H9 (cell line): ENCODE measurements around the gene GK2. TPM values are rescaled to one million over a fixed set of nuclear protein-coding genes. Genes with fewer than 3 reads are reported as not detected.

Experiments used
- DNase-seq: peaks from one replicate; pipeline ENCODE4 v3.0.0-alpha.2; 2017
- H2AFZ ChIP-seq: one replicate; pipeline ENCODE4 v1.6.1; 2013; ENCODE audit warnings: mild to moderate bottlenecking, low read length, control low read depth, moderate library complexity
- H2AK5ac ChIP-seq: 2 replicates; pipeline ENCODE4 v1.6.1; 2013; ENCODE audit warnings: low read length, control low read depth, mixed read lengths; ENCODE audit not compliant: insufficient read length
- H2BK120ac ChIP-seq: one replicate; pipeline ENCODE4 v1.6.1; 2013; ENCODE audit warnings: low read depth, mild to moderate bottlenecking, low read length, control low read depth, inconsistent platforms; ENCODE audit not compliant: poor library complexity, severe bottlenecking
- H2BK12ac ChIP-seq: 2 replicates; pipeline ENCODE4 v1.6.1; 2013; ENCODE audit warnings: low read length, control low read depth, mixed read lengths, low read depth; ENCODE audit not compliant: insufficient read length
- H2BK15ac ChIP-seq: 2 replicates; pipeline ENCODE4 v1.6.1; 2013; ENCODE audit warnings: low read depth, low read length, control low read depth
- H2BK20ac ChIP-seq: one replicate; pipeline ENCODE4 v1.6.1; 2013; ENCODE audit warnings: low read depth, mild to moderate bottlenecking, low read length, control low read depth, inconsistent platforms; ENCODE audit not compliant: poor library complexity, severe bottlenecking
- H2BK5ac ChIP-seq: 2 replicates; pipeline ENCODE4 v1.6.1; 2013; ENCODE audit warnings: low read length, control low read depth, mixed read lengths; ENCODE audit not compliant: insufficient read length
- H3K14ac ChIP-seq: 2 replicates; pipeline ENCODE4 v1.6.1; 2013; ENCODE audit warnings: low read length, control low read depth; ENCODE audit not compliant: insufficient read depth
- H3K18ac ChIP-seq: 2 replicates; pipeline ENCODE4 v1.6.1; 2013; ENCODE audit warnings: low read depth, mild to moderate bottlenecking, mixed read lengths, low read length, control low read depth; ENCODE audit not compliant: insufficient read length
- H3K23ac ChIP-seq: 2 replicates; pipeline ENCODE4 v1.6.1; 2013; ENCODE audit warnings: low read length, control low read depth, mixed read lengths, low read depth; ENCODE audit not compliant: insufficient read length
- H3K23me2 ChIP-seq: 2 replicates; pipeline ENCODE4 v1.6.1; 2013; ENCODE audit warnings: low read depth, mild to moderate bottlenecking, mixed read lengths, low read length, control low read depth; ENCODE audit not compliant: insufficient read length, poor library complexity, severe bottlenecking
- H3K27ac ChIP-seq: 2 replicates; pipeline ENCODE4 v1.5.1; 2013; ENCODE audit warnings: low read length, control low read depth, mixed read lengths, low read depth; ENCODE audit not compliant: insufficient read length
- H3K27me3 ChIP-seq: 2 replicates; pipeline ENCODE4 v1.6.1; 2013; ENCODE audit warnings: low read length, control low read depth, inconsistent platforms; ENCODE audit not compliant: insufficient read depth
- H3K4ac ChIP-seq: 2 replicates; pipeline ENCODE4 v1.6.1; 2013; ENCODE audit warnings: low read depth, mild to moderate bottlenecking, control low read depth, inconsistent platforms, low read length, moderate library complexity
- H3K4me1 ChIP-seq: 2 replicates; pipeline ENCODE4 v1.6.1; 2013; ENCODE audit warnings: low read length, control low read depth, inconsistent platforms; ENCODE audit not compliant: insufficient read depth
- H3K4me2 ChIP-seq: 2 replicates; pipeline ENCODE4 v1.6.1; 2013; ENCODE audit warnings: low read length, control low read depth, mixed read lengths; ENCODE audit not compliant: insufficient read length, insufficient read depth
- H3K56ac ChIP-seq: 2 replicates; pipeline ENCODE4 v1.6.1; 2013; ENCODE audit warnings: low read depth, mild to moderate bottlenecking, mixed read lengths, low read length, control low read depth; ENCODE audit not compliant: insufficient read length
- H3K79me1 ChIP-seq: 2 replicates; pipeline ENCODE4 v1.6.1; 2013; ENCODE audit warnings: low read depth, mild to moderate bottlenecking, moderate library complexity, low read length, control low read depth, inconsistent platforms; ENCODE audit not compliant: insufficient read depth, poor library complexity, severe bottlenecking
- H3K79me2 ChIP-seq: 2 replicates; pipeline ENCODE4 v1.6.1; 2013; ENCODE audit warnings: low read length, control low read depth, inconsistent platforms; ENCODE audit not compliant: insufficient read depth
- H3K9ac ChIP-seq: 2 replicates; pipeline ENCODE4 v1.6.1; 2013; ENCODE audit warnings: low read length, control low read depth, mixed read lengths; ENCODE audit not compliant: insufficient read length; ENCODE audit errors: extremely low read depth
- H3K9me3 ChIP-seq: one replicate; pipeline ENCODE4 v1.6.1; 2013; ENCODE audit warnings: low read depth, low read length, inconsistent platforms; ENCODE audit not compliant: control insufficient read depth
- H3T11ph ChIP-seq: one replicate; pipeline ENCODE4 v1.6.1; 2013; ENCODE audit warnings: mild to moderate bottlenecking, low read length, control low read depth, inconsistent platforms
- H4K20me1 ChIP-seq: one replicate; pipeline ENCODE4 v1.6.1; 2013; ENCODE audit not compliant: control insufficient read depth, insufficient read length, insufficient read depth
- H4K5ac ChIP-seq: 2 replicates; pipeline ENCODE4 v1.6.1; 2013; ENCODE audit warnings: low read depth, mild to moderate bottlenecking, mixed read lengths, low read length, control low read depth; ENCODE audit not compliant: insufficient read length
- H4K8ac ChIP-seq: replicated peaks from 2 replicates; pipeline ENCODE4 v1.6.1; 2013; ENCODE audit warnings: low read length, control low read depth, mixed read lengths, low read depth; ENCODE audit not compliant: insufficient read length
- H4K91ac ChIP-seq: 2 replicates; pipeline ENCODE4 v1.6.1; 2013; ENCODE audit warnings: low read depth, mild to moderate bottlenecking, moderate library complexity, mixed read lengths, low read length, control low read depth; ENCODE audit not compliant: insufficient read length
- H3K27ac Mint-ChIP-seq, 3 experiments: 2 replicates in 2 of 3; 3 replicates in 1 of 3; pipeline ENCODE4 v1.8.0; 2020 to 2021; ENCODE audit warnings: mixed read lengths in 3 of 3, mild to moderate bottlenecking in 1 of 3, moderate library complexity in 1 of 3
- H3K27me3 Mint-ChIP-seq: 2 replicates; pipeline ENCODE4 v1.8.0; 2021; ENCODE audit warnings: low read depth, mild to moderate bottlenecking, moderate library complexity, mixed read lengths
- H3K36me3 Mint-ChIP-seq, 3 experiments: 2 replicates in 2 of 3; 3 replicates in 1 of 3; pipeline ENCODE4 v1.8.0; 2020 to 2021; ENCODE audit warnings: low read depth in 3 of 3, mixed read lengths in 3 of 3; ENCODE audit not compliant: insufficient read depth in 1 of 3
- H3K4me1 Mint-ChIP-seq, 2 experiments: 2 replicates each; pipeline ENCODE4 v1.8.0; 2020; ENCODE audit warnings: mixed read lengths in 2 of 2
- H3K4me3 Mint-ChIP-seq, 2 experiments: 2 replicates in 1 of 2; 3 replicates in 1 of 2; pipeline ENCODE4 v1.8.0; 2020 to 2021; ENCODE audit warnings: mild to moderate bottlenecking in 2 of 2, mixed read lengths in 2 of 2, moderate library complexity in 1 of 2
- H3K9me3 Mint-ChIP-seq, 2 experiments: 2 replicates in 1 of 2; 3 replicates in 1 of 2; pipeline ENCODE4 v1.8.0; 2020; ENCODE audit warnings: mild to moderate bottlenecking in 2 of 2, mixed read lengths in 2 of 2, moderate library complexity in 1 of 2
- total RNA-seq: library from RNA; stranded (reverse); gene quantifications from 2 replicates; pipeline ENCODE4 v1.2.1, GENCODE V29; 2021
- TF ChIP-seq, protein P1 (sequence below): fragments of 200-600 bp; sonication (generic); conservative IDR thresholded peaks from 3 replicates; pipeline ENCODE4 v1.8.0; 2021; ENCODE audit warnings: antibody characterized with exemption, mild to moderate bottlenecking

Gene GK2
- total RNA-seq, 1 experiment from 2014 or later: not detected

DNA sequence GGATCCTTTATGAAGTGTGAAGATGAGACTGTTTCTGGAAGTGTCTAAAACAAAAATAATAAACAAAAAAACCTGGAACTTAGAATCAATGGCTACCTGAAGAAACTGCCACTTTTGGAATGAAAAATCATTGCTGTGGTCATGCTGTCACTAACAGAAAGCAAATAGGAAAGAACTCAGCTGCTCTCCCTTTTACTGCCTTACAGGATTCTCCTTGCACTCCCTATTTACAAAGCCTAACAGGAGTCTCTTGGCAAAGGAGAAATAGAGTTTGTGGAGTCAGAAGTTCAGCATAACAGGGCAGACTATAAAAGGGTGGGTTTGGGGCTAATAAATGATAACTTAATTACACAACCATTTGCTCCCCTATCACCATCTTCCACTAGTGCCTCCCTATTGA is 19.0 kb upstream of the GK2 start:
- H4K8ac ChIP-seq: no peak overlapping the region
- TF ChIP-seq, protein P1, sequence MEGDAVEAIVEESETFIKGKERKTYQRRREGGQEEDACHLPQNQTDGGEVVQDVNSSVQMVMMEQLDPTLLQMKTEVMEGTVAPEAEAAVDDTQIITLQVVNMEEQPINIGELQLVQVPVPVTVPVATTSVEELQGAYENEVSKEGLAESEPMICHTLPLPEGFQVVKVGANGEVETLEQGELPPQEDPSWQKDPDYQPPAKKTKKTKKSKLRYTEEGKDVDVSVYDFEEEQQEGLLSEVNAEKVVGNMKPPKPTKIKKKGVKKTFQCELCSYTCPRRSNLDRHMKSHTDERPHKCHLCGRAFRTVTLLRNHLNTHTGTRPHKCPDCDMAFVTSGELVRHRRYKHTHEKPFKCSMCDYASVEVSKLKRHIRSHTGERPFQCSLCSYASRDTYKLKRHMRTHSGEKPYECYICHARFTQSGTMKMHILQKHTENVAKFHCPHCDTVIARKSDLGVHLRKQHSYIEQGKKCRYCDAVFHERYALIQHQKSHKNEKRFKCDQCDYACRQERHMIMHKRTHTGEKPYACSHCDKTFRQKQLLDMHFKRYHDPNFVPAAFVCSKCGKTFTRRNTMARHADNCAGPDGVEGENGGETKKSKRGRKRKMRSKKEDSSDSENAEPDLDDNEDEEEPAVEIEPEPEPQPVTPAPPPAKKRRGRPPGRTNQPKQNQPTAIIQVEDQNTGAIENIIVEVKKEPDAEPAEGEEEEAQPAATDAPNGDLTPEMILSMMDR: no peak
- peak overlapping the region in 2 of 3 experiments; percentile 50 to 61; a peak in 1 of 7 replicates for H3K27ac Mint-ChIP-seq

More for the DNA sequence above, 19.0 kb upstream of the GK2 start:
- H3K18ac ChIP-seq: no peak overlapping the region
- no peak overlapping the region for H3T11ph ChIP-seq
- H3K27ac ChIP-seq: no peak overlapping the region
- no peaks in the 10 kb centered on the region for H3K9me3 ChIP-seq
- no peak overlapping the region for H2BK5ac ChIP-seq
- H3K23me2 ChIP-seq: no peaks in the 10 kb centered on the region
- no peaks in the 10 kb centered on the region for H3K79me2 ChIP-seq
- no peak overlapping the region for H2BK12ac ChIP-seq
- H2BK120ac ChIP-seq: no peak overlapping the region
- no peak overlapping the region for H2AFZ ChIP-seq
- H4K5ac ChIP-seq: no peak overlapping the region
- no peak overlapping the region for H3K23ac ChIP-seq
- Mint-ChIP-seq H3K4me3 (no peak overlapping the region), H3K9me3 (no peaks in the 10 kb centered on the region), H3K36me3 (no peaks in the 10 kb centered on the region), H3K27me3 (no peaks in the 10 kb centered on the region; the same call in 1 of the 2 replicates), H3K4me1 (peaks cover 4% of the 10 kb centered on the region in 2 experiments)
- H2BK15ac ChIP-seq: no peak overlapping the region
- no peak overlapping the region for H3K14ac ChIP-seq
- no peak overlapping the region for H3K56ac ChIP-seq
- no peak overlapping the region for H2BK20ac ChIP-seq
- no peak overlapping the region for H3K4me2 ChIP-seq
- H3K9ac ChIP-seq: no peak overlapping the region
- DNase-seq: no peak
- no peaks in the 10 kb centered on the region for H4K20me1 ChIP-seq
- H3K79me1 ChIP-seq: no peaks in the 10 kb centered on the region
- H3K4ac ChIP-seq: no peak overlapping the region
- no peaks in the 10 kb centered on the region for H3K27me3 ChIP-seq
- H4K91ac ChIP-seq: no peak overlapping the region
- H3K4me1 ChIP-seq: no peaks in the 10 kb centered on the region
- H2AK5ac ChIP-seq: no peak overlapping the region
